Stimulated activated CD4-positive, alpha-beta T cell treated with anti-CD3 and anti-CD28 coated beads, Interleukin-15, amount 100 ng/mL, for 48 hours (primary cell): ENCODE measurements around the gene CACNA1C.

Experiments used
- DNase-seq, 2 donors: peaks; one replicate each; pipeline ENCODE4 v3.0.0-alpha.2; 2020; ENCODE audit warnings: low read depth in 2 of 2

The CACNA1C gene

DNA sequence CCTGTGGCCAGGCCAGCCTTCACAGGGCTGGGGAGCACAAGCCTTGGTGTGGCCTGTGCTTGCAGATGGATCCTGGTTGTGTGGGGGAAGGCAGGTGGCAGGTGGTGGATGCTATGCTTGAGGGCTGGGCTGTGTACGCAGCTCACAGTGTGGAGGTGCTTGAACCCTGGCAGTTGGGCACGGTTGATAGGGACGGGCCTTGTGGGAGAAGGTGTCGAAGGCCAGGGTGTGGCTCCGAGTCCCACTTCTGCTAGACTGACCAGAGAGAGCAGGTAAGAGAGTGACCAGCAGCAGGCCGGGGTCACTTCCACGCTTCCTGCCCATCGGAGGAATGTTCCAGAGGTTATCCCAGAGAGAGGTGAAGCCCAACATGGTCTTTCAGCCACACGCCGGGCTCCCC, 85.5 kb downstream of the CACNA1C start:
- DNase-seq: no peak

DNA sequence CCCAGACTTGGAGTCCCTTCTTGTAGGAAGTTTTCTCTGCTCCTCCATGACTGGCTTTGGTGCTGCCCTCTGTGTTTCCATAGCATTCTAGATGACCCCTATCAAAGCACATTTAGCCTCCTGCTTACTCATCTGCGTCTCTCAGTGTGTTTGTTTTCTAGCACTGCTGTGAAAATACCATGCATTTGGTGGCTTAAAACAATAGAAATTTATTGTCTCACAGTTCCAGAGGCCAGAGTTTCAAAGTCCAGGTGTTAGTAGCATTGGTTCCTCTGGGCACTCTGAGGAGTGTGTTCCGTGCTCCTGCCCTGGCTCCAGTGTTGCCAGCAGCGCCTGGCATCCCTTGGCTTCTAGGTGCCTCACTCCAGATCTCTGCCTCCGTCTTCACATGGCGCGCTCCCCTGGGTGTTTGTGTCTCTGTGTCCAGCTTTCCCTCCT, 86.1 kb downstream of the CACNA1C start:
- DNase-seq: no peak

- no peak for DNase-seq
These were observed 86.9 kb downstream of the CACNA1C start for GRCh38 chr12:2139651-2140050.

DNA sequence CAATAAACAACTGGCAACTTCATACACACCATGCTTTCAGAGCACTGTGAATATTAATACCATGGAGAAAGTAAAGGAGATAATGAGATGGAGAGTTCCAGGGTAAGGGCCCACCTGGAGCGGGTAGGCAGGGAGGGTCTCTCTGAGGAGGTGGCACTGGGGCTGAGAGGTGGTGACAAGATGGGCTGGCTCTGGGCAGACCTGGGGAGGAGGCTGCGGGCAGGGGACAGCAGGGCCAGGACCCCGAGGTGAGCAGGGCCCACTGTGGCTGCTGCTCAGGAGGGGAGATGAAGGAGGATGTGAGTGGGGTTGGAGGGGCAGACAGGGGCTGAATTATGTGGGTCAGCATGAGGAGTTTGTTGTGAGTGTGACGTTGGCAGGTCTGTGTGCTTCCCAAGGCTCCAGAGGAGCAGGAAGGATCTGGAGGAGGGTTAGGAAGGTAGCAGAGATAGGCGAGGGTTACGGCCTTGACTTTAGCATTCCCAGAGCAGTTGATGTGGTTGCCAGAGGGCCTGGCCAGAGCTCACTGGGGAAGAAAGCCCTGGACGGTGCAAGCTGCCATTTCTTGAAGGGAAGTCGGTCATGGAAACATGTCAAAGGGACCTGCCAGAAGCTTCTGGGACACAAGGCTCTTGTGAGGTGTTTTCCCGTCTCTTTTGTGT, 88.2 kb downstream of the CACNA1C start:
- no peak for DNase-seq

GRCh38 chr12:2142068-2142467, 89.3 kb downstream of the CACNA1C start:
- no peak for DNase-seq

DNA sequence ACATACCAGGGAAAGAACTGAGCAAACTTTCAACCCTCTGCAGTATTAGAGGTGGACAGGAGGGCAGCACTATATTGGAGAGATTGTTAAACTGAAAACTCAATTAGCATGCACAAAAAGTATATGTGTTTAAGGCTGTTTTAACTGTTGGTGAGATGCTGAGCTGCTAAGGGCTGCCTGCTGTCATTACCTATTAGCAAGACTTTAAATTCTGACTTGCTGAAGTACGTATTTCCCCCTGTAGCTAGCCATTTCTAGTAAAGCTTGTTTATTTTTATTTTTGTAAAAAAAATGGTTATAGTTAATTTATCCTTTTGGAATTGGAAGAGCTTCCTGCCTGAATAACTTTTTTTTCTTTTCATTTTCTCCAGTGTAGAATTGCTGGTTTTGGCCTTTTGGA, 92.2 kb downstream of the CACNA1C start:
- DNase-seq: no peak

GRCh38 chr12:2145433-2145998, 92.7 kb downstream of the CACNA1C start:
- DNase-seq: no peak

GRCh38 chr12:2147335-2147734, 94.5 kb downstream of the CACNA1C start:
- DNase-seq: no peak

GRCh38 chr12:2149091-2149490, 96.3 kb downstream of the CACNA1C start:
- DNase-seq: no peak

DNA sequence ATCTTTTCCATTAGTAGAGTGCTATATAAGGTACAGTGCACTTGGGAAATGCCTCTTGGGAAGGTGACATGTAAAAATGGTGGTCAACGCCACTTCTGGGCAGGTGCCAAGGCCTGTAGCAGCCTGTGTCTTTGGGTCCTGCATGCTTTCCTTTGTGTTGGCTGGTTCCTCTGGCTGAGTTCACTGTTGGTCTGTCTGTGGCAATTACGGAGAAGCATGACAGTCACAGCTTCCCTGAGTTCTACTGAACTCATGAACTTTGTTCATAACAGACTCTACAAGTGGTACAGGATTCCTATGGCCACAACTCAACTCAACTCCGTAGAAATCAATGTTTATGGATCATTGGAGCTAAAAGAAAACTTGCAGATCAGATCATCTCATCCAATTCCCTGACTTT, 98.0 kb downstream of the CACNA1C start:
- no peak for DNase-seq

DNA sequence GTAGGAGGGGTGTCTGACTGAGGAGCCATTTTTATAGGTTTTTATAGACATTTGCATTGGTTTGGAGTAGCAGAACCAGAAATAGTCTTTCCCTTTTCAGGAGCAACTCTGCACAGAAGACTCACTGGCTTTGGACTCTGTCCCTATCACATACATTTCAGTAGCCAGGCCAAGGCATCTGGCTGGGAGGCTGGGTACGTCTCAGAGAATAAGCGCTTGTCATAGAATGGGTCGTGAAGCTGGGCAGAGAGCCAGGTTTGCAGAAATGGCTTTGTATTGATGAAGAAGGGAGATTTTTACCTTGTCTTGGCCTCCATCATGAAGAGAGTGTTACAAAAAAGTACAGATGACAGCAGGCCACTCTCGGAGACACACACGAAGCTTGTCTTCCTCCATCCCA, 98.6 kb downstream of the CACNA1C start:
- DNase-seq: no peak

GRCh38 chr12:2152134-2152533, 99.3 kb downstream of the CACNA1C start:
- no peak for DNase-seq

GRCh38 chr12:2154050-2154449, 101.3 kb downstream of the CACNA1C start:
- no peak for DNase-seq

- no peak for DNase-seq
These were observed 101.7 kb downstream of the CACNA1C start for GRCh38 chr12:2154521-2154920.

DNA sequence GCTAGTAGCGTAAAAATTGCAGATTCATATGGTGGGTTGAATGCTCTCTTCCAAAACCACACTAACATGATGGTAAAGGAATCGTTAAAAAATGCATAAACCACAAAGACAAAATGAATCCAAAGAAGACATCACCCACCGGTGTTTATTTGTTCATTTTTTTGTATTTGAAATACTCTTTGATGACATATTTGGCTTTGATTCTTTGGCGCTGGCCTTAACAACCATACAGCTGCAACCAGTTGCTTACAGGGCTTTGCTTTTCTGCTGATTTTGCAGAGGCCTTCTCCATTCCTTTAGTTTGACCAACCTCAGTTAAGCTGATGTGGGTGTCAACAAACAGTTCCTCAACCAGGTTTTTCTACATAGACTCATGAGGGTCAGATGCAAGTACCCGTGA, 103.5 kb downstream of the CACNA1C start:
- DNase-seq: no peak

DNA sequence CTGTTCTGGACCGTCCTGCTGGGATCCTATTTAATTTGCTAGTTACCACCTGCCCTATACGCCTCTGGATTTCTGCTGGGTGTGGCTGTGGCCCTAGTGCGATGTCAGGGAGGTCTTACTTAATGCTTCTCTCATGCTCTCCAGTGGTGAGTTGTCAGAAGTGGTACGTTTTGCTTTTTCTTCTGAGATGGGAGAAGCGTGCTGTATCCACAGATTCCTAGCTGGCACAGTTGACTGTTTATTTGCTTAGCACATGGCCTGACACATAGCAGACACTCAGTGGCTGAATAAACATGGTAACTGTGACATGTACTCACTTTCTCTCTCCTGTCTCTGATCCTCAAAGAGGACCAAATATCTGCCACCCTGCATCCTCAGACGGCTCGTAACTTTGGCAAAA, 107.3 kb downstream of the CACNA1C start:
- DNase-seq: no peak

DNA sequence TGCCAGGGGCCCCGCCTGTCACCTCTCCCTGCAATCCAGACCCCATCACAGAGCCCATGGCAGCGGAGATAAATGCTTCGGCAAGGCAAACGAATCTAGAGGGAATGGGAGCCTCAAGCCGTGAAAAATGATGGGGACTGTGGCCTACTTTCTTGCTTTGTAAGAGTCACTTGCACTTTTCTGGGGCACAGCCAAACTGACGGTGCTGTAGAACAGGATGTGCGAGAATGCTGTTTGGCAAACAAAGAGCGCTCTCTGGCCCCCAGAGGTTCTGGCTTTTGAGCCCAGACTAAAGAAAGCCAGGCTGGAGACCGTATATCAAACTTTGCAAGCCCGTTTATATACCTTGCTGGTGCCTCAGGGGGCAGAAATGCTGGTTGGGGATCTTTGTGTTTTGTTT, 108.7 kb downstream of the CACNA1C start:
- no peak for DNase-seq

GRCh38 chr12:2163177-2163941, 110.6 kb downstream of the CACNA1C start:
- DNase-seq: no peak

DNA sequence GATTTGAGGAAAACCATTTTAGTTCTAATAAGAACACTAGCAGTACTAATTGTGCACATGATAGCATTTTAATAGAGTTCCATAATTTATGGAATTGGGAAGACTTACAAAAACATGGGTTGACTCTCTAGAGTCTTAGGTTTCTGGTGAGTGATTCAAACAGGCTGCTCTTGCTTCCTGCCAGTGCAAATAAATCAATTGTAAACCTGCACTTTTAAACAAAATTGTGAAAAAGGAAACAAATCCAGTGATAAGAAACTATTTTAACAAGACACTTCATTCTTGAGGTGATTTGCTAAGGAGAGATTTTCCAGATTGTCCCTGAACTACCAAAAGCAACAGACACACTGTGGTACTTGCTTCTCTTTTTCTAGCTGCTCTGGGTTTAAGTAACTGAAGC, 112.2 kb downstream of the CACNA1C start:
- DNase-seq: no peak

DNA sequence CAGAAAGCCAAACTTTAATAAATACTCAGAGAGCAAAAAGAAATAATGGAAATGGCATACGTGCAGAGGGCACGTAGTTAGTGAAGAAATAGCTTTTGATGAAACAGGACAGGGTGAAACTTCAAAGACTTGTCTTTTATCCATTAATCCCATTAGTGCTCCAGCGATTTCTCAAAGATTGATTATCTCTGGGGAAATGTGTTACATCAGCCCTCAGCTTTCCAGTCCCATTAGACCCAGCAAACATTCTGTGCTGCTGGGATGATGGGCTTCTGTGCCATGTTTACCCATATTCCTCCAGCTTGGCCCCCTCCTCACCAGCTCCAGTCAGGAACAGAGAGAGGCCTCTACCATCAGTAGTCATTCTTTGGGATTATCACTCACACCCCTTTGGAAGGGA, 113.1 kb downstream of the CACNA1C start:
- DNase-seq: no peak

DNA sequence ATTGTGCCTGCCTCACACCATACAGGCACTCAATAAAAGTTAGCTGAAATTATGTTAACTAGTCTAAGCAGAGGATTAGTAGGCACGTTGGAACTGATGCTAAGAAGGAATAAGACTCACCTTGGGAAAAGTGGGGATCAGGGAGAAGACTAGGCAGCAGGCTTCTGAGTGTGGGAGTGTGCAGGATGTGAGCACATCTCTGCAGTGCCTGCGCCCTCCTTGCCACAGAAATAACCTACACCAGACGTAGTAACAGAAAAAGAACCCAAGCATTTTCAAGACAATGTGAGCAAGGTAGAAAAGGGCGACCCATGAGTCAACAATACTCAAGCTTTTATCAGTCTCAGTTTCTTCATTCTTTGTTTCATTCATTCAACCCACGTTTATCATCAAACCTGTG, 113.9 kb downstream of the CACNA1C start:
- no peak for DNase-seq

DNA sequence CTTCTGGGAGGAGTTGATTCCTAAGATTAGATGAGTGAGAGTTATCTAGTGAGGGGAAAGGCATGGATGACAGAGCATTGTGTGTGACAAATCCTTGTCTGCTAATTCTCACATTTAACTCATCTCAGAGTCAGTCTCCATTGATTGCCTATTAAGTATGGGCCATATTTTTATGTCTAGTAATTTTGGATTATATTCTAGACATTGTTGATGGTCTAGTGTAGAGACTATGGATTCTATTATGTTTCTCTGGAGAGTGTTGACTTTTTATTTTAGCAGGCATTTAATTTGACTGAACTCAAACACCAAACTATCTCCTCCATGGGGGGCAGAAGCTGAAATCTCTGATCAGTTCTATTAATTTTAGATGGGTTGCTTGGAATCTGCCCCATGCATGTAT, 114.4 kb downstream of the CACNA1C start:
- no peak for DNase-seq

GRCh38 chr12:2168808-2169207, 116.0 kb downstream of the CACNA1C start:
- no peak for DNase-seq
